IPS-NIHi11 (cell line): ENCODE measurements around the gene ZMAT3.

Experiments used
- DNase-seq: peaks from one replicate; pipeline ENCODE4 v3.0.0; 2012; ENCODE audit warnings: mixed read lengths, low spot score

The ZMAT3 gene

GRCh38 chr3:179021119-179021903, 50.3 kb downstream of the ZMAT3 start:
- no peak for DNase-seq

- no peak for DNase-seq
Observed at GRCh38 chr3:179020112-179020511, 51.5 kb downstream of the ZMAT3 start.

DNA sequence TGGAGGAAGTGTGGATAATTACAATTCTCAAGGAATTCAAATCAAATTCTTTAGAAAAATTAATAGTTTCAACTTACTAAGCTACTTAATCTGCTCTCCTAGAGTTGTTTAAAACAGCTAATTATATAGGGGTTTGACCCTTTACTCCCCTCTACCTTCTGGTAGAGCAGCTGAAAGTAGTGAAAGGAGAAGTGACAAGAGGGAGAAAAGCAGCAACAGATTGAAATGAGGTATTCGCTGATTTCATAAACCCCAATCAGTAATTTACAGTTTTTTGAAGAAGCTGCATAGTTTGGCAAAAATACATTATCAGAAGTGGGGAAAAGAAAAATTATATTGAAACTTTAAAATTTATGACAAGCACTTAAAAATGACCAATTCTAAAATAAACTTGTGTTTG, 52.8 kb downstream of the ZMAT3 start:
- DNase-seq = no peak

DNA sequence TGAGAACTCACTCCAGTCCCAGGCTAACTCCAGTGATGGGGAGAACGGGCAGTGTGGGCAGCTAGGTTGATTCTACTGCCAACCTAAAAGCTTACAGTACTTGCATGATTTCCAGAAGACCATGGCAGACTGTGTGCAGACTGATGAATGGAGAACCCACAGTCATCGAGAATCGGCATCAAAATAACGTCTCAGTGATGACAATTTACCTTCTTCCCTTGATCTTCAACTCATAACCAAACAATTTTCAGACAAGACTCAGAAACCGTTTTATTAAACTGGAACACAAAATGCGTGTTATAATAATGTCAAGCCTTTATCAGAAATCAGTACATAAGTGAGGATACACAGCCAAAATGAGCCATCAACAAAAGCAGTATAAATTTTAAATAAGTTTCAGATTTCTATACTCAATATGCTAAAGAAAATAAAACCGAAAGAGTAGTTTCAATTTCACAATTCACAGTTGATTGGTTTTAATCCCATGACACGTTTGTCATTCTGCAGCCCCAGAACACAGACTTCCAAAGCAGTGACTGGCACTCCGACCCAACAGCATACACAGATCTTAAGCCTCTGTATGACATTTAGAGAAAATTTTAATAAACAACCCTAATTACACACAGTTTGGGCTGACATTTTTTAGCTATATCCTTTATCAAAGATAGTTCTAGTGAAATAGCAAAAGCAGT, 54.5 kb downstream of the ZMAT3 start:
- DNase-seq = no peak

GRCh38 chr3:179015551-179016020, 56.0 kb downstream of the ZMAT3 start:
- DNase-seq = peak; percentile 65

- no peak for DNase-seq
Observed at GRCh38 chr3:179005706-179006105, 65.9 kb downstream of the ZMAT3 start.

DNA sequence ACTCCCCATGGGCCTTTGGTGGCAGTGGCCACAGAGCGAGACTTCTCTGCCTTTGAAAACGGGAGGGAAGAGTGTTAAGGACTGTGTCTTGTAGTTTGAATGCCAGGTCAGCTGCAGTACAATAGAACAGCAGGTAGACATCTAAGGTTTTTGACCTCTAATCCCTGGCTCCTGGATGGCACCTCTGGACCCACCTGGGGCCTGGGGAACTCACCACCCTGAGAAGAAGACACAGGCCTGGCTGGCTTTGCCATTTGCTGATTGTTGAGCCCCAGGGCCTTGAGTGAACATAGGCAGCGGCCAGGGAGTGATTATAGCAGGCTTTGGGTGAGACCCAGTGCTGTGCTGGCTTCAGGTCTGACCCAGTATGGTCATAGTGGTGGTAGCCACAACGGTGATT, 66.4 kb downstream of the ZMAT3 start:
- DNase-seq = no peak

- DNase-seq = no peak
Observed at GRCh38 chr3:179000659-179001058, 71.0 kb downstream of the ZMAT3 start.

DNA sequence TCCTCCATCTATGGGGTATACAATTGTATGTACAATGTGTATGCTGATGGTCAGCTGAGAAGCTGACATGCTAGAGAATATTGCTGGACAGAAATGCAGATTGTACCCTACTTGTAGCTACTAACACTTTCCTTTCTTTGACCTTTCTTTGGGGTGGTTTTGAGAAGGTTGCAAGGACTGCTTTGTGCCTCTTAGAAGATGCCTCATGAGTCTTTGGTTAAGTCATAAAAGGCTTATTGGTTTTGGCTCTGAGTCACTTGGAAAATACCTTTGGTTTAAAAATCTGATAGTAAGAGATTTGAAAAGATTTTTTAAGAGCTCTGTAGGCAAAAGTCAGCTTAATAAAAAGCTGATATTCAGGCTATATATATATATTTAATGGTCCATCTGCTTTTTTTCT, 71.5 kb downstream of the ZMAT3 start:
- DNase-seq = no peak

GRCh38 chr3:178996399-178996798, 75.2 kb downstream of the ZMAT3 start:
- DNase-seq = no peak

DNA sequence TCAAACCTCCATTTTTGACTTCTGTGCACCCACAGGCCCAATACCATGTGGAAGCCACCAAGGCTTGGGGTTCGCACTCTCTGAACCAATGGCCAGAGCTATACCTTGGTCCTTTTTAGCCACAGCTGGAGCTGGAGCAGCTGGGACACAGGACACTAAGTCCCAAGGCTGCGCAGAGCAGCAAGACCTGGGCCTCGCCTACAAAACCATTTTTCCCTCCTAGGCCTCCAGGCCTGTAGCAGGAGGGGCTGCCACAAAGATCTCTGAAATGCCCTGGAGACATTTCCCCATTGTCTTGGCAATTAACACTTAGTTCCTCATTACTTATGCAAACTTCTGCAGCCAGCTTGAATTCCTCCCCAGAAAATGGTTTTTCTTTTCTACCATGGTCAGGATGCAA, 81.3 kb downstream of the ZMAT3 start:
- no peak for DNase-seq

- DNase-seq = no peak
Observed at GRCh38 chr3:178989821-178990220, 81.8 kb downstream of the ZMAT3 start.

DNA sequence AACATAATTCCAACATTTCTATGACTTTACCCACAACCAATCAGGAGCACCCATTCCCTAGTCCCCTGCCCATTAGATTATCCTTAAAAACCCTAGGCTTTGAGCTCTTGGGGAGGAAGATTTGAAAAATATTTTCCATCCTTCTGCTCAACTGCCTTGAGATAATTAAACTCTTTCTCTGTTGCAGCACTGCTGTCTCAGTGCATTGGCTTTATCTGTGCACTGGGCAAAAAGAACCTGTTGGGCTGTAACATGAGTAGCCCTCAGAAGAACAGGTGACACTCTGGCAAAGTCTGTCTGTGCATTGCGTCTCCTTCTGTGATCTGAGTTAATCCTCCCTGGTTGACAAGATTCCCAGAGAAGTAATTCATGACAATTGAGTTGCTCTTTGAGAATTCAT, 83.9 kb downstream of the ZMAT3 start:
- DNase-seq = no peak

DNA sequence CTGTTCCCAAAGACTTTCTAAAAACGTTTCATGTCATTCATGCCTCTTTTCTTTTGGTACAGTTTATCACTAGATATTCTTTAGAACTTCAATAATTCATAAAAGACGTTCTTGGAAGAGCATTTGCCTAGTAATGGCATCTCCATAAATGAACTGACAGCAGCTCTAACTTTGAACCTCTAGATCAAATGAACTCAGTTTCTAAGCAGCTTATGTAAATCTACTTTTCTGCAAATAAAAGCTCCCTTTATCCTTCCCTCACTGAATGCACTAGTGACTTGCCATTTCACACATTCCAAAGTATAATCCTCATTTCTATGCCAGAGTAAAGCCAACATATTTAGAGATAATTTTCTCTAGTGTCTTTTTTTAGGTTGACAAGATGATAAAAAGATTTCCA, 85.2 kb downstream of the ZMAT3 start:
- no peak for DNase-seq

DNA sequence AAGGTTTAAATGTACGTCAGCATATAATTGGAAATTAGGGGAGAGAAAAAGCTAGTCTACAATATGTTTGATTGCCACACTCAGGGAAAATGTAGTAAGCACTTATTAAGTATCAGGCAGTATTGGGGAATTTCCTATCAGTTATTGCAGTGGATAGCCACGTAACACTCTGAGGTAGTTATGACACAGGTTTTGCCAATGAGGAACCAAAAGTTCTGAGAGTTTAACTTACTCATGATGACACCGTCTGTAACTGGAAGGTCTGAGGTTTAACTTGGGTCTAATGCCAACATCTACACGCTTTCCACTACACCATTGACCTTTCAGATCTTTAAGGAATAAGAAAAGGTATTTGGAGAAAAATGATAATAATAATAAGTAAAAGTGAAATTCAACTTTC, 89.5 kb downstream of the ZMAT3 start:
- DNase-seq = no peak

DNA sequence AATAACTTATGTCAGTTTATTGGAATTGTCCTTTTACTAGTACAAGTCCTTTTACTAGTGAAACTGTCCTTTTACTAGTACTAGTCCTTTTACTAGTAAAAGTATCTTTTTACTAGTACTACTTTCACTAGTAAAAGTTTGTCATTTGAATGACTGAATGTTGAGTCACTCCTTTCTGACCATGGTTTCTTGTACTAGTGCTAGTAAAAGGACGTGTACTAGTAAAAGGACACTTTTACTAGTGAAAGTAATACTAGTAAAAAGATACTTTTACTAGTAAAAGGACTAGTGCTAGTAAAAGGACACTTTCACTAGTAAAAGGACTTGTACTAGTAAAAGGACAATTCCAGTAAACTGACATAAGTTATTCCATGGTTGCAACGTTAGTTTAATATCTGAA, 96.3 kb downstream of the ZMAT3 start:
- DNase-seq = no peak

DNA sequence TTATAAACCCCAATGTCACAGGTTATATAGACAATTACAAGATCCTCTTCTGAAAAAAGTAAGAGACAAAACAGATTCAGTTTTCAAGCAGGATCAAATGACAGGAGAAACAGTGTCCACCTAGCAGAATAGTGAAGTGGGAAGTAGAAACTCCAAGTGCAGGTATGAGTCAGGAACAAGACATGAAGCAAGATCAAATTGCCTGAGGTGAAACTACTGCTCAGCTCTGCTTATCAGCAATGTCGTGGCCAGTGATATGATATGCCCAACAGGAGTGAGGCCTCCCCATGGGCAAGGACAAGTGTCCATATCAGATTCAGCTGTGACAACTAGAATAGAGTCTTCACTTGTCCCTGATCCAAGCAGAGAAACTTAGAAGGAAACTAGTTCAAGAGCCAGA, 100.0 kb downstream of the ZMAT3 start:
- no peak for DNase-seq

GRCh38 chr3:178969004-178969700, 102.5 kb downstream of the ZMAT3 start:
- DNase-seq = no peak
